K562 (cell line): ENCODE measurements around the gene ZNF169. TPM values are rescaled to one million over a fixed set of nuclear protein-coding genes. Genes with fewer than 3 reads are reported as not detected.

Source experiments
- CBX5 ChIP-seq: IDR thresholded peaks from 2 replicates; pipeline ENCODE4 v1.6.1; 2014; ENCODE audit warnings: low read depth, borderline replicate concordance
- CLOCK ChIP-seq: fragments of 250-450 bp; sonication (Bioruptor Pico); IDR thresholded peaks from 2 replicates; pipeline ENCODE4 v1.4.0; 2020; ENCODE audit warnings: mild to moderate bottlenecking, moderate library complexity, borderline replicate concordance
- MEF2A ChIP-seq: IDR thresholded peaks from 2 replicates; pipeline ENCODE4 v1.6.1; 2011; ENCODE audit warnings: low read depth, mild to moderate bottlenecking, low read length, moderate library complexity; ENCODE audit not compliant: control insufficient read depth
- NKRF ChIP-seq: fragments of 450-650 bp; IDR thresholded peaks from 2 replicates; pipeline ENCODE4 v1.6.1; 2016; ENCODE audit warnings: borderline replicate concordance
- PHB ChIP-seq: fragments of 250-450 bp; sonication (Bioruptor Pico); IDR thresholded peaks from 2 replicates; pipeline ENCODE4 v1.5.0; 2021
- POLR2AphosphoS2 ChIP-seq: IDR thresholded peaks from 2 replicates; pipeline ENCODE4 v1.6.1; 2012; ENCODE audit warnings: low read length, improper control_type of control experiment
- RBFOX2 ChIP-seq: fragments of 200-400 bp; formaldehyde crosslinking; IDR thresholded peaks from 2 replicates; pipeline ENCODE4 v1.6.1; 2017; ENCODE audit warnings: low read depth, mild to moderate bottlenecking, low read length, moderate library complexity
- SP2 ChIP-seq: IDR thresholded peaks from 2 replicates; pipeline ENCODE4 v1.6.1; 2011; ENCODE audit warnings: mild to moderate bottlenecking, low read depth, low read length, moderate library complexity; ENCODE audit not compliant: poor library complexity, severe bottlenecking; ENCODE audit errors: extremely low read depth
- XRCC4 ChIP-seq: IDR thresholded peaks from one replicate; pipeline ENCODE4 v1.6.1; 2011; ENCODE audit not compliant: insufficient read depth, insufficient read length; ENCODE audit errors: extremely low read depth
- ZNF146 ChIP-seq: IDR thresholded peaks from one replicate; pipeline ENCODE4 v1.6.1; 2018; ENCODE audit warnings: missing compliant biosample characterization; ENCODE audit not compliant: unreplicated experiment
- ZNF253 ChIP-seq: fragments of 250-450 bp; sonication (Bioruptor Pico); conservative IDR thresholded peaks from 2 replicates; pipeline ENCODE4 v1.6.1; 2021; ENCODE audit warnings: mild to moderate bottlenecking
- ZNF263 ChIP-seq: sonication (generic); formaldehyde crosslinking; IDR thresholded peaks from 2 replicates; pipeline ENCODE4 v1.8.0; 2022; ENCODE audit warnings: mild to moderate bottlenecking, missing genetic modification reagents, borderline replicate concordance
- ZNF408 ChIP-seq: fragments of 250-450 bp; sonication (Bioruptor Pico); IDR thresholded peaks from 2 replicates; pipeline ENCODE4 v1.4.0; 2020; ENCODE audit warnings: low read depth, mild to moderate bottlenecking, moderate library complexity
- ZNF41 ChIP-seq: fragments of 250-450 bp; sonication (Bioruptor Pico); conservative IDR thresholded peaks from 2 replicates; pipeline ENCODE4 v1.4.0; 2020; ENCODE audit warnings: mild to moderate bottlenecking
- ZNF766 ChIP-seq: fragments of 200-800 bp; sonication (Bioruptor generic); conservative IDR thresholded peaks from 2 replicates; pipeline ENCODE4 v1.6.1; 2016; ENCODE audit warnings: missing genetic modification characterization, missing compliant biosample characterization
- ZNF77 ChIP-seq: fragments of 250-450 bp; sonication (Bioruptor Pico); IDR thresholded peaks from 2 replicates; pipeline ENCODE4 v1.5.0; 2020
- polyA plus RNA-seq, 8 experiments: library from polyadenylated mRNA; depleted of rRNA in 4 of 8; stranded (reverse) in 5 of 8; unstranded in 3 of 8; fragments of >200 nt; fragmentation: Nextera tagmentation in 2 of 8; fragmentation: Illumina TruSeq in 1 of 8; extraction: Ambion mirVana in 2 of 8; extraction: Trizol in 1 of 8; gene quantifications; 2 replicates each; pipeline versions ENCODE4 v1.2.1 to v1.2.3, GENCODE V29; 2011 to 2014; ENCODE audit warnings: inconsistent platforms in 1 of 8, missing spikeins in 1 of 8
- total RNA-seq, 7 experiments: library from RNA; depleted of rRNA in 6 of 7; stranded (reverse); fragments of >200 nt in 6 of 7; fragmentation: Illumina TruSeq in 2 of 7; extraction: Trizol in 2 of 7; gene quantifications; 2 replicates each; pipeline versions ENCODE4 v1.2.1 to v1.2.3, GENCODE V29; 2011 to 2021; ENCODE audit warnings: low replicate concordance in 1 of 7
- TF ChIP-seq, protein P1 (sequence below), 2 experiments: IDR thresholded peaks; 2 replicates each; pipeline ENCODE4 v1.6.1; 2012; ENCODE audit warnings: improper control_type of control experiment in 2 of 2, low read depth in 2 of 2, low read length in 2 of 2, borderline replicate concordance in 1 of 2
- TF ChIP-seq, protein P2 (sequence below): sonication (generic); formaldehyde crosslinking; IDR thresholded peaks from 2 replicates; pipeline ENCODE4 v1.8.1; 2023; ENCODE audit warnings: mild to moderate bottlenecking, missing genetic modification reagents

The ZNF169 gene
- total and polyA plus RNA-seq, 9 of the 15 experiments (the other 6 are each of a cell fraction or from before 2014, with no cell fraction given), result 2.0 to 16.2 (median 5.6) TPM

- TF ChIP-seq, protein P1, sequence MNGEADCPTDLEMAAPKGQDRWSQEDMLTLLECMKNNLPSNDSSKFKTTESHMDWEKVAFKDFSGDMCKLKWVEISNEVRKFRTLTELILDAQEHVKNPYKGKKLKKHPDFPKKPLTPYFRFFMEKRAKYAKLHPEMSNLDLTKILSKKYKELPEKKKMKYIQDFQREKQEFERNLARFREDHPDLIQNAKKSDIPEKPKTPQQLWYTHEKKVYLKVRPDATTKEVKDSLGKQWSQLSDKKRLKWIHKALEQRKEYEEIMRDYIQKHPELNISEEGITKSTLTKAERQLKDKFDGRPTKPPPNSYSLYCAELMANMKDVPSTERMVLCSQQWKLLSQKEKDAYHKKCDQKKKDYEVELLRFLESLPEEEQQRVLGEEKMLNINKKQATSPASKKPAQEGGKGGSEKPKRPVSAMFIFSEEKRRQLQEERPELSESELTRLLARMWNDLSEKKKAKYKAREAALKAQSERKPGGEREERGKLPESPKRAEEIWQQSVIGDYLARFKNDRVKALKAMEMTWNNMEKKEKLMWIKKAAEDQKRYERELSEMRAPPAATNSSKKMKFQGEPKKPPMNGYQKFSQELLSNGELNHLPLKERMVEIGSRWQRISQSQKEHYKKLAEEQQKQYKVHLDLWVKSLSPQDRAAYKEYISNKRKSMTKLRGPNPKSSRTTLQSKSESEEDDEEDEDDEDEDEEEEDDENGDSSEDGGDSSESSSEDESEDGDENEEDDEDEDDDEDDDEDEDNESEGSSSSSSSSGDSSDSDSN (IDR thresholded peaks at IDR 0.05; ENCODE audit: borderline replicate concordance in 1 of 2, low read depth in 2 of 2, low read length in 2 of 2), result no peak
- no peak for TF ChIP-seq ZNF263
- TF ChIP-seq ZNF408, result no peak
- TF ChIP-seq PHB (CRISPR knock-in tag), result no peak
- no peak for TF ChIP-seq MEF2A
- no peak for TF ChIP-seq ZNF146 (CRISPR knock-in tag)
- peak; percentile 80 for TF ChIP-seq ZNF766
- TF ChIP-seq XRCC4, result no peak
- TF ChIP-seq, protein P2, sequence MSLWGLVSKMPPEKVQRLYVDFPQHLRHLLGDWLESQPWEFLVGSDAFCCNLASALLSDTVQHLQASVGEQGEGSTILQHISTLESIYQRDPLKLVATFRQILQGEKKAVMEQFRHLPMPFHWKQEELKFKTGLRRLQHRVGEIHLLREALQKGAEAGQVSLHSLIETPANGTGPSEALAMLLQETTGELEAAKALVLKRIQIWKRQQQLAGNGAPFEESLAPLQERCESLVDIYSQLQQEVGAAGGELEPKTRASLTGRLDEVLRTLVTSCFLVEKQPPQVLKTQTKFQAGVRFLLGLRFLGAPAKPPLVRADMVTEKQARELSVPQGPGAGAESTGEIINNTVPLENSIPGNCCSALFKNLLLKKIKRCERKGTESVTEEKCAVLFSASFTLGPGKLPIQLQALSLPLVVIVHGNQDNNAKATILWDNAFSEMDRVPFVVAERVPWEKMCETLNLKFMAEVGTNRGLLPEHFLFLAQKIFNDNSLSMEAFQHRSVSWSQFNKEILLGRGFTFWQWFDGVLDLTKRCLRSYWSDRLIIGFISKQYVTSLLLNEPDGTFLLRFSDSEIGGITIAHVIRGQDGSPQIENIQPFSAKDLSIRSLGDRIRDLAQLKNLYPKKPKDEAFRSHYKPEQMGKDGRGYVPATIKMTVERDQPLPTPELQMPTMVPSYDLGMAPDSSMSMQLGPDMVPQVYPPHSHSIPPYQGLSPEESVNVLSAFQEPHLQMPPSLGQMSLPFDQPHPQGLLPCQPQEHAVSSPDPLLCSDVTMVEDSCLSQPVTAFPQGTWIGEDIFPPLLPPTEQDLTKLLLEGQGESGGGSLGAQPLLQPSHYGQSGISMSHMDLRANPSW, result no peak
- no peak for TF ChIP-seq ZNF77 (CRISPR knock-in tag)
- TF ChIP-seq SP2, result no peak
- no peak for TF ChIP-seq POLR2AphosphoS2
- TF ChIP-seq RBFOX2, result no peak
- no peak for TF ChIP-seq ZNF41 (CRISPR knock-in tag)
- TF ChIP-seq NKRF, result no peak
- TF ChIP-seq ZNF253, result no peak
- TF ChIP-seq CBX5, result no peak
- no peak for TF ChIP-seq CLOCK (CRISPR knock-in tag)
Measured at GRCh38 chr9:94212091-94212490, 47.0 kb upstream of the ZNF169 start (continued).
